GM19240 (cell line): ENCODE data around the gene MRPS7.

Experiments used
- DNase-seq: peaks from one replicate; pipeline ENCODE4 v3.0.0; 2011; ENCODE audit warnings: low spot score; ENCODE audit not compliant: insufficient read length

Gene MRPS7

GRCh38 chr17:75261336-75262111, at the start of gene MRPS7, which contains the start of gene GGA3:
Gene MRPS7, plus strand, starts transcription at chr17:75261879. Its CDS starts 22 bp downstream, at chr17:75261901.
Gene GGA3, minus strand, starts transcription at chr17:75261606. Its CDS starts 19 bp downstream, at chr17:75261587.
- DNase-seq: peak; percentile 71

GRCh38 chr17:75218131-75218530, 43.5 kb upstream of the MRPS7 start:
- no peak for DNase-seq

DNA sequence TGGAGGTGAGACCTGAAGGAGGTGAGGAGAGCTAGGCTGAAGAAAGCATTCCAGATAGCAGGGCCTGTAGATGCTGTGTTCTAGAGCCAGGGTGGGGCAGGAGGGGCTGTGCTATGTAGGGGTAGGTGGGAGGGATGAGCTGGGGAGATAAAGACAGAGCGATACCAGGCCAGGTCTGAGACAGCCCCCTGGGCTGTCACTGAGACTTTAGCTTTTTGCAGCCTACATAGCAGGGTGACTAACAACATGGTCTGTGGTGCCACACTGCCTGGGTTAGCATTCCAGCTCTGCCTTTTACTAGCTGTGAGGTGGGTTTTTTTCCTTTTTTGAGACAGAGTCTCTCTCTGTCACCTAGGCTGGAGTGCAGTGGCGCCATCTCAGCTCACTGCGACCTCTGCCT, 41.9 kb upstream of the MRPS7 start:
- DNase-seq: no peak

DNA sequence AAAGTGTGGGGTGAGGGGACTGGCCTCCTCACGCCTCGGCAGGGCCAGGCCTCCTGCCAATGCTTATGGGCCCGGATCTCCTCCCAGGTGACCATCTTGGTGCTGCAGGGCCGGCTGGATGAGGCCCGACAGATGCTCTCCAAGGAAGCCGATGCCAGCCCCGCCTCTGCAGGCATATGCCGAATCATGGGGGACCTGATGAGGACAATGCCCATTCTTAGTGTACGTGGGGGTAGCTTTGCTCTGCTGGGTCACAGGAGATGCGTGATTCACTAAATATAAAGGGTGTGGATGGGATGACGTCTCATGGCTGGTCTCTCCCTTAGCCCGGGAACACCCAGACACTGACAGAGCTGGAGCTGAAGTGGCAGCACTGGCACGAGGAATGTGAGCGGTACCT, 36.7 kb upstream of the MRPS7 start:
- no peak for DNase-seq

- no peak for DNase-seq
Observed at GRCh38 chr17:75227729-75228128, 34.0 kb upstream of the MRPS7 start.

DNA sequence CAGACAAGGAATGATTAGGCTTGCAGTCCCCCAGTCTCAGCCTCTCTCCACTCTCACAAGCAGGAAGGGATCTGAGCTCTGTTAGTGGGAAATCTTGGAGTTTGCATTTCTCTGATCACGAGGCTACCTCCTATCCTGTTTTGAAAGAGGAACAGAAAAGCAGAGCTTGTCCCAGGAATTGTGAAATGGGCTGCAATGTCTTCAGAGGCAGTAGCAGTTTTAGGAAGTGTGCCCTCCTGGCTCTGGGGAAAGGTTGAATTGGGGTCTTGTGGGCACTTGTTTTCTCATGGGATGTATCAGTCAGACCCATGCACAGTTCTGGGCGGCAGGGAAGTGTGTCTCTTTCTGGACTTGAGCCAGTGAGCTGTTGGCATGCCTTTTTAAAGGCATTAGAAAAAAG, 33.4 kb upstream of the MRPS7 start:
- DNase-seq: no peak

- no peak for DNase-seq
Observed at GRCh38 chr17:75228847-75229246, 32.8 kb upstream of the MRPS7 start.

- DNase-seq: no peak
Observed at GRCh38 chr17:75231071-75231470, 30.6 kb upstream of the MRPS7 start.

DNA sequence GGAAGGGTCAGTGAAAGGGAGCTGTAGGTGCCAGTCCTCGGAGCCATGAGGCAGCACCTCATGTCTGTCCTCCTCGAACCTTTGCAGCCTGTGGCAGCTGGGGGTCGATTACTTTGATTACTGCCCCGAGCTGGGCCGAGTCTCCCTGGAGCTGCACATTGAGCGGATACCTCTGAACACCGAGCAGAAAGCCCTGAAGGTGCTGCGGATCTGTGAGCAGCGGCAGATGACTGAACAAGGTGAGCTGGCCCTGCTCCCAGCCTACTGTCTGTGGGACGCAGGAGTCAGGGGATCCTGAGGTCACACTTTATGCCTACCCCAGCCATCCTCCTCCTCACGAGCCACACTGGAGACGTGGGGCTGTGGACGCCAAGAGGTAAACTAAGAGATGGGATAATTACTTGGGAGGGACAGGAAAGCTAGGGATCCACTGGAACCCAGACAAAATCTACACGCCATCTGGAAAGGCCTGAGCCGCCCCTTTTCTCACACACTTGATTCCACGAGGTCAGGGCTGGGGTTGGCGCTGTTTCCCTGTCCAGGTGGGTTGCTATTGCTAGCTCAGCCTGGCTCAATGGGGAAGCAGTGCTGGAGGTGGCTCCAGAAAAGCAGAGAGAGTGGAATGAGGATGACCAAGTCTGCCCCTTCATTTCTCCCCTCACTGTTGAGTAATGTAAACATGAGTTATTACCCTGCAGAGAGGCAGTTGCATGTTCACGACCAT, 29.8 kb upstream of the MRPS7 start:
- DNase-seq: no peak

DNA sequence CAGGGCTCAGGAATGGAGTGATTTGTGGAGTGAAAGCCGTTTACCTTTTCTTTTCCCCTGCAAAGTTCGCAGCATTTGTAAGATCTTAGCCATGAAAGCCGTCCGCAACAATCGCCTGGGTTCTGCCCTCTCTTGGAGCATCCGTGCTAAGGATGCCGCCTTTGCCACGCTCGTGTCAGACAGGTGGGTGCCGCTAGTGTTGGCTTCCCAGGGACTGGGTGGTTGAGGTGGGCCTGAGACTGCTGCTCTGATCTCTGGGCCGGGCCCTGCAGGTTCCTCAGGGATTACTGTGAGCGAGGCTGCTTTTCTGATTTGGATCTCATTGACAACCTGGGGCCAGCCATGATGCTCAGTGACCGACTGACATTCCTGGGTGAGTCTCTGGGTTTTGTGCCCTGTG, 28.9 kb upstream of the MRPS7 start:
- DNase-seq: no peak

DNA sequence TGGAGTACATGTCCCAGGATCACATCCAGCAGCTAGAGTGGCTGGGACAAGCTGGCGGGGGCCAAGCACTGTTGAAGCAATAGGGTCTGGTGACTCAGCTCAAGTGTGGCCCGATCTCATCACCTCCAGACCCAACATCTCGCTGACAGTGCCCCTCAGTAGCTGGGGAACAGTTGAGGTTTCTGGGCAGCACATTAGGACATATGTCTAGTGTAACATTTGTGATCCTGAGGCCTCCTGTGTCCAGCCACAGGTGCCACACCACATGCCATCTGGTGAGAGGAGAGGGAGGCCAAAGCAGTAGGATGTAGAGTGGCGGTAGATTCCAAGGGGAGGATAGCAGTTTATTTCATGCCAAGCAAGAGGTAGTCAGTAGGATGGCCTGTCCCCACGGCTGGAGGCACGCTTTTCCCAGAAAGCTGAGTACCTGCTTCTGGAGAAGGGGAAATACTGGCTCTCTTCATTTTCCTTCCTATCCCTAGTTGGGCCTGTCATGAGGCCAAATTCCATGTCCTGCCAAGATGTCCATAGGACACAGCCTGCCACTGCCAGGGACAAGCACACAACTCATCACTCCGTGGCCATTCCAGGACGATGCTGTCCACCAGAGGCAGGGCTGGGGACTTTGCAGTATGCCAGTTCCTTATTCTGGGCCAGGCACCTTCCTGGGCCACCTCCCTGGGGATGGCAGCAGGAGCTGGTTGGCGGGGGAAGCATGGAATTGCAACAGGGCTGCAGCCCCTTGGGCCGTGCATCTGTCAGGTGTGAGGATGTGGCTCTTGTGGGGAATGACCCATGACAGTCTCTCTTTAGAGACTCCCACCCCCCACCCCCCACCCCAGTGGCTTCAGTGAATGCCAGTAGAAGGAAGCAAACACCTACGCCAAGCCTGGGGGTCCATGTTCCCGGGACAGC, 24.3 kb upstream of the MRPS7 start:
- no peak for DNase-seq

GRCh38 chr17:75238020-75238580, 23.6 kb upstream of the MRPS7 start:
- no peak for DNase-seq

GRCh38 chr17:75238684-75239191, 22.9 kb upstream of the MRPS7 start:
- peak; percentile 43 for DNase-seq

DNA sequence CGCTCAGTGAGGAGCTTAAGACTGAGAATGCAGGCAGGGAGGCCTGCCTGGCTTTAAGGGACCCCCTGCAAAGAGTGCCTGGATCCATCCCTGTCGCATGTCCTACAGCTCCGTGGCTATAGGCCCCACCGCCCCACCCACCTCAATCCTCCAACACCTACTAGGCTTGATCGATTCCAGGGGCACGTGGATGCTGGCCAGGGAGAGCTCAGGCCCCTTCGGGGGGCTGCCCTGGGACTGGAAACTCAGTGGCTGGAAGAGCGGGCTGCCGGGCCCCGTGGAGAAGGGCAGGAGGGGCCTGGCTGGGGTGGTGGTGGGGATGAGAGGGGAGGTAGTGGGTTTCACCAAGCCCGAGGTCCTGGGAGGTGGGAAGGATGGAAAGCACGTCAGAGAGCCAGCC, 22.5 kb upstream of the MRPS7 start:
- no peak for DNase-seq

DNA sequence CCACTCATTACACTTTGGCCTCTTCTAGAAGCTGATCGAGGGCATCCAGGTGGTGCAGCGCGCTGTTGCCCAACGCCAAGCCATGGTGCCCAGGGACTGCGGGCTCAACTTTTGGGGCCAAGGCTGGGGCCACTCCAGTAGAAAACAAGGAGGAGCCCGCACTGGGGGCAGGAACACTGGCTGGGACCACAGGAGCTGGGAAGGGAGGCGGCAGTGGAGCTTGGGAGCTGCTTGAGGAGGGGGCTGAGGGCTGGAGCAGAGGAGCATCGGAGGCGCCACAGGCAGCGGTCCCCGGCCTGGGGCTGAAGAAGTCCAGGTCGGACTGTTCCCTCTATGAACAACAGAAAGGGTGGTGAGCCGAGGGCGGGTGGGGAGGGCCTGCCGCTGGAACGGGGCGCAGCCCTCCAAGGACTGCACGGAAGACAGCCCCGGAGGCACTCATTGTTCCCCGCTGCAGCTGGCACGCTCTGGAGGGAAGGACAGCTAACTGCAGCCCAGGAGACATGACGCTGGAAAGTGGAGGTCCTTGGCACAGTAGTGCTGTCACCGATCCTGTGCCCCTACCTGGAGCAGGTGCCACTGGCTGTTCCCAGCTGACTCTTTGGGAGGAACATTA, 21.8 kb upstream of the MRPS7 start:
- no peak for DNase-seq

- no peak for DNase-seq
Observed at GRCh38 chr17:75240394-75241142, 21.1 kb upstream of the MRPS7 start.

DNA sequence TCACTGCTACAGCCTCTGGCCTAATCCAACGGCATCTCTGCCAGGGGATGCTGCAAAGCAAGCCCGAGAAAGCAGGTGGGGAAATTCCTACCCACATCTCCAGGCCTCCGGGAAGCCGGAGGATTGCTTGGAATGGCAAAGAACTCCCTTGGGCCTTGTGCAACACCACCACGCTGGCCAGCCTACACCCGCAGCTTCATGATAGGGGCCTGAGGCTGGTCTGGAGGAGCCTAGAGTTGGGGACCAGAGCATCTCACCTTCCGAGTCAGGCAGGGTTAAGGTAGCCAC, 20.6 kb upstream of the MRPS7 start:
- DNase-seq: no peak

DNA sequence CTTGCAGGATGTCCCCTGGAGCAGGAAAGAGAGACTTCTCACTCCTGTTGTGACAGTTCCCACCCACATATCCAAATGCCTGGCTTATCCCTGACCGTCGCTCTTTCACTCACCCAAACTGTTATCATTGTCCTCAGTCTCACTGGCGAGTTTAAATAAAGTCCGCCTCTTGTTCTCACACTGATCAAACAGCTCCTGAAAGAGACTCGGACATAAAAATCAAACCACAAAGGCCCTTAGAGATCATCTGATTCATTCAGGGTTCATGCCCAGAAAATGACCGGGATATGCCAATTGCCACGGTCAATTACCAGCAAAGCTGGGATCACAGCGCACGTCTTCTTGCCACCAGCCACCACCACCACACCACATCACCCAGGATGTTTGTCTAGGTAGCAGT, 20.2 kb upstream of the MRPS7 start:
- no peak for DNase-seq

DNA sequence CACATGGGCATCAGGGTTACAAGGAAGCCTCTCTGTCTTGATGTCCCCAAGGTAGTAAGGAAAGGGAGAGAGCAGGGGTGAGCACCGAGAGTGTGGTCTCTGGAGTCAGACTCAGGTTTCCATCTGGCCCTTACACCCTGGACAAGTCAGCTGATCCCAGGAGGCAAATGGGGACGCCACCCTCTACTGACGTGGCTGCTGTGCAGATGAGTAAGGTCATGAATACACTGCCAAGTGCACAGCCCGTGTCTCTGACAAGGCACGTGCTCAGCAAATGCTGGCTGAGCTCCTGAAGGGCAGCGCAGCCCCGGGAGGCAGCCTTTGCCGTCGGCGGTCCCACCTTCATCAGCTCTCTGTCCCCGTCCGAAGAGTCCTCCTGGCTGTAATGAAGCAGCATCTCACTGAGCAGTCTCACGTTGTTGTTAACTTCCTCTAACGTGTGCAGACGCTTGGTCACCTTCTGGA, 19.7 kb upstream of the MRPS7 start:
- DNase-seq: no peak

DNA sequence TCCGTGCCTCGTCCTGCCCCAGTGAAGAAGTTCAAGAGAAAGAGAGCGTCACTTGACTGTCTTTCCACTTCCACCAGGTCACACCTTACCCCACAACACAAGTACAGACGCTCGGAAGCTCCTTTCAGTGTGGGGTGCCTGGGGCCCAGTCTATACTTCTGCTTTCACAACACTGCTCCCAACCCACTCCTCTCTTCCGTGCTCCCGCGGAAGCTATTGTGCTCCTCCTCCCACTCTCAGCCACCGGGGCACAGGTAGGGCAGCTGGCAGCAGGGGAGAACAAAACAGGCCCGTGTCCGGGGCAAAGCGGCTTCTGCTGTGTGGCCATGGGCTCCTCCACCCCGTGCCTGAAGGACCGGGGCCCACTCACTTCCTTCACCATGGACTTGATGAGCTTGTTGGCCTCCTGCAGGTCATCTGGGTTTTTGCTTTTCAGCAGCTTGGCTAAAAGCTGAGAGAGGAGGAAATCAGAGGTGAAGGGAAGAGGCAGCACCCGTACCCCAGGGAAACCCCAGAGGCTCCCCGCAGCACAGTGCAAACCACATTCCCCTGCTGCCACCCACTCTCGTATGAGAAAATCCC, 19.1 kb upstream of the MRPS7 start:
- DNase-seq: no peak
